HG02610 (cell line): ENCODE data around the gene CREB1.
"Not testable (repeated sequence)": the region's sequence is repeated elsewhere in the genome, so short reads cannot be mapped to it uniquely, and the experiment has no call there.

Experiments used
- ATAC-seq: cut with Tn5 transposase; IDR thresholded peaks from one replicate; pipeline ENCODE4 v1.9.1; 2021; ENCODE audit warnings: mild to moderate bottlenecking, moderate library complexity; ENCODE audit not compliant: unreplicated experiment

CREB1 gene

DNA sequence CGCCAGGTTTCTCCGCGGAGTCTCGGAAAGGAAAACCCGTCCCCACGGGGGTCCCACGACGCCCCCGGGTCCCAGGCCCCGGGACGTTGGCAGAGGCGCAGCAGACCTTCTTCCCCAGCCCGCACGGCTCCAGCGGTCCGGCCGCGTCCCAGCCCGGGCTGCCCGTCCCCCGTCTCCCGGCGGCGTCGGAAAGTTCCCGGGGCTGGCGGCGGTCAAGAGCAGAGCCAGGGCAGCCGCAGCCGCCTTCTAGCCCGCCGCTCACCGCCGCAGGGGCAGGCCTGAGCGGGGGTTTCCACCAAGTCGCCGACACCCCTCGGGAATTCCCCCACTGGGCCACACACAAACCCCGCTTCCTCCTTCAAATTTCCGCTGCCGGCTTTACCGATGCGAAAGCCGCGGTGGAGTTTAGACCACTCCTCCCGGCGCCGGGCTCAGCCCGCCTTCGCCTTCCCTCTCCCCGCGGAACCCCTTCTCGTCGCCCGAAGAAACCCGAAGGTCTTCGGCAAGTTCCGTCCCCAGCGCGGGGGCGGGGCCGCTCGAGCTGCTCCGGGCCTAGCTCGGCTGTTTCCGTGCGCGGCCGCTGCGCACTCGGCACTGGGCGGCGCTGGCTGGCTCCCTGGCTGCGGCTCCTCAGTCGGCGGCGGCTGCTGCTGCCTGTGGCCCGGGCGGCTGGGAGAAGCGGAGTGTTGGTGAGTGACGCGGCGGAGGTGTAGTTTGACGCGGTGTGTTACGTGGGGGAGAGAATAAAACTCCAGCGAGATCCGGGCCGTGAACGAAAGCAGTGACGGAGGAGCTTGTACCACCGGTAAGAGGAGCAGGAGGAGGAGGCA lies at the start of gene CREB1:
TSS of gene CREB1 (plus strand) at position 633 of the 830 bp plus-strand sequence. CDS start 25,674 bp downstream, outside the sequence.
- ATAC-seq = peak; percentile 85

DNA sequence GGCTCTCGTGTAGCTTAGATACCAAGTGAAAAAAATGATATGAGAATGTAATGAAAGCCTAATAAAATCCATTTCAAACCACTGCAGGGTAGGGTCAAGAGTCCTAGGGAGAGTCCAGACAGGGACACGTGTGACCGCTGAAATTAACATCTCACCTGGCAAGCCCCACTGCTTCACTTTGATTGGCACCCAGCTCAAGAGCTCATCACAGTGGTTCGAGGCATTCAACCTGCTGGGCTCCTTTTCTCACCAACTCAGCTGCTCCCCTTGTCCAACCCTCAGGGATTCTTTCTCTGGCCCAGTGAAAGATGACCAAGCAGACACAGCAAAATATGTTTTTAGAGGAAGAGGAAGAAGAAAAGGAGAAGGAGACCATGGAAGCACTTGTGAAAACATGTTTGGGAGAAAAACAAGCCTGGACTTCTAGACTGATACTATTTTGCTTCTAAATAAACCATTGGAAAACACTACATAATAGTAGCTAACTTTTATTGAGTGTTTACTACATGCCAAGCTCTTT lies 49.2 kb upstream of the CREB1 start:
- no peak for ATAC-seq

- no peak for ATAC-seq
These were observed 47.8 kb upstream of the CREB1 start for GRCh38 chr2:207481924-207482323.

GRCh38 chr2:207482630-207483029 lies 47.1 kb upstream of the CREB1 start:
- ATAC-seq = no peak

- no peak for ATAC-seq
These were observed 46.7 kb upstream of the CREB1 start for GRCh38 chr2:207483066-207483465.

DNA sequence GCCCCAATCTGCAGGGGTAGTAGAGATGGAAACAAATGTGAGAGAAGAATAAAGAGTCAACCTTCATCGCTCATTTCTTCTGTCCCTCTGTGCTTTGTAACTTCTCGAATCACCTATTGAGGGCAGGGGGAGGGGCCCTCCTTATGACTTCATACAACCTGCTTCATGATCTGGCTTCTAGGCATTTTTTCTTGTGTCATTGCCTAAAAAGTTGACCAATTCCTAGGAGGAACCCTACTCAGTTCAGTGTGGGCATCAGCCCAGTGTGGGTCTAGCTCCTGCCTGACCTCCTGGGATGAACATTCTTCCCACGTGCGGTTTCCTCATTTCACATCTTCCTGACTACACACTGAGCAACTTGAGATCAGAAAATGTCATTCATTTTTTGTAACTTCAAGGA lies 46.3 kb upstream of the CREB1 start:
- no peak for ATAC-seq

- peak; percentile 79 for ATAC-seq
These were observed 45.0 kb upstream of the CREB1 start for GRCh38 chr2:207484444-207485391.

DNA sequence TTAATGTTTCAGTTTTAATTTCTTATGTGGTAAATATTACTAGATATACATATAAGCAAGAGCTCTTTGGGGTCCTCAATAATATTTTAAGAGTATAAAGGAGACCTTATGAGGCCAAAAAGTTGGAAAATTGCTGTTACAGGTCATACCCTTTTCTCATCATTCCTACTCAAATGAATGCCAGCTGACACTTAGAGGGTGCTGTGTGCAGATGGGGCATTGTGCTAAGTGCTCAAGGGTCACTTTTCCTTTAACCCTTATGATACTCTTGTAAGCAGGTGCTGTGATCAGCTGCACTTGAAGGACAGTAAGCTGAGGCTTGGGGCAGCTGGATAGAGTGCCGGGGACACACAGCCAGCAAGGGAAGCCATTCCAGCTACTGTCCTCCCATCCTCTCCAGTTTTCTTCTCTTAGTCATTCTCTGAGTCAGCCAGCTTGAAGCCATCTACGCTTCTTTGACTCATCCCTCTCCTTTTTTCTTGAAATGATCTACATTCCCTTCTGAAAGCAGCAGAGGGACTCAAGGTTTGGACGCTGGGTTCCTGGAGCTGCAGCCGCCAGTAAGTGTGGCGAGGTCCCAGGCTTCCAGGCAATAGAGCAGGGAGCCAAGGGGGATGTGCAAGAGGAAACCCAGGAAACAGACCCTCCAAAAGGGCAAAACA lies 42.0 kb upstream of the CREB1 start:
- no peak for ATAC-seq

DNA sequence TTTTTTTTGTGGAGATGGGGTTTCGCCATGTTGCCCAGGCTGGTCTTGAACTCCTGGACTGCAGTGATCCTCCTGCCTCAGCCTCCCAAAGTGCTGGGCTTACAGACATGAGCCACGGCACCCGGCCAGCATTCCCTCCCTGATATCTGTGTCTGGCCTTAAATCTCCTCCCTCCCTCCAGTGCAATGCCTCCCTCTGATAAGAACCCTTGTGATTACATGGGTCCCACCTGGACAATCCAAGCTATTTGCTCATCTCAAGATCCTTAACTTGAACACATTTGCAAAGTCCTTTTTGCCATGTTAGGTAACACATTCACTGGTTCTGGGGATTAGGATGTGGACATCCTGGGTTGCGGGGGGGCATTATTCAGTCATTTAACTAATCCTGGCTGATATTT lies 40.5 kb upstream of the CREB1 start:
- no peak for ATAC-seq

DNA sequence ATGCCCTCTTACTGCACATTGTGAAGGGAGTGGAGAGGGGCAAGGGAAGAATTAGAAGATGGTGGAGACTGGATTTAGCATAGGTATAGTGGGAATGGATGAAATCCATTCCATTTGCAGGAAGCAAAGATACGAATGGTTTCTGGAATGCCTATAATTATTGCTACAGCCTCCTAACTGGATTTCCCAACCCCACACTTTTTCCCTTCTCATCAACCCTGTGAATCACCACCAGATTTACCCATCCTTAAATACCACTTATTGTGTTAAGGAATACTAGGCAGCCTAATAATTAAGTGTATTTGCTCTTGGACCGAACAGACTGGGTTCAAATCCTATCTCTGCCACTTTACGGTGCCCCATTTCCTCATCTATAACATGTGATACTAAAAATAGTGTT lies 39.3 kb upstream of the CREB1 start:
- ATAC-seq = no peak

- ATAC-seq = no peak
These were observed 38.7 kb upstream of the CREB1 start for GRCh38 chr2:207491086-207491485.

- ATAC-seq = no peak
These were observed 37.8 kb upstream of the CREB1 start for GRCh38 chr2:207491956-207492355.

DNA sequence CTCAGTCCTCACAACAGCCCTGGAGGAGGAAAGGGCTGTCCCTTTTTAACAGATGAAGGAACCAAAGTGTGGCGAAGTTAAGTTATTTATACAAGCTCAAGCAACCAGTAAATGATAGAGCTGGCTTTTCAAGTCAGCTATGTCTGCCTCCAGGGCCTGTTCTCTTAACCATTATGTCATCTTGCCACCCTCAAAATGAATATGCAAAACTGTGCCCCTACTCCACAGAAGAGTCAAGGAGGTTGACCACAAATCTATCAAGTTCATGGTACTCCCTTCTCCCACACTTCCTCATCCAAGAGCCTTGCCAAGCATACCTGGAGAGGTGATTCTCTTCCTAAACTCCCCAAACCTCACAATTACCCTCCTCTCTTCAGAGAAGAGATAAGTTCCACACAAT lies 37.3 kb upstream of the CREB1 start:
- no peak for ATAC-seq

DNA sequence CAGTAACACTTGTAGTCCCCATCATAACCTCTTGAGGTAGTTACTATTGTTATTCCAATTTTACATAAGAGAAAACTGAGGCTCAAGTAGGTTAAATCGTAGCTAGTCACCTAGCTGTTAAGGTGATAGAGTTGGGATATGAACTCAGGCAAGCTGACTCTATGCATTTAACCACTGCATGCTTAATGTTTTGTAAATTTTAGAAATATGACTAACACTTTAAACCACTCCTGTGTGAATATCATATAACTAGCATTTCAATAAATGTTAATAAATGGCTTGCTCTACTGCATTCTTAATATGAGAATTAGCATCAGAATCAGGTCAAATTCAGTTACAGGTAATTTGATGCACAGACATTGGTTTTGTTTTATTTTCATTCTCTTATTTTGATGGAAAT lies 35.6 kb upstream of the CREB1 start:
- no peak for ATAC-seq

- not testable (repeated sequence) for ATAC-seq
These were observed 32.8 kb upstream of the CREB1 start for GRCh38 chr2:207496936-207497335.

DNA sequence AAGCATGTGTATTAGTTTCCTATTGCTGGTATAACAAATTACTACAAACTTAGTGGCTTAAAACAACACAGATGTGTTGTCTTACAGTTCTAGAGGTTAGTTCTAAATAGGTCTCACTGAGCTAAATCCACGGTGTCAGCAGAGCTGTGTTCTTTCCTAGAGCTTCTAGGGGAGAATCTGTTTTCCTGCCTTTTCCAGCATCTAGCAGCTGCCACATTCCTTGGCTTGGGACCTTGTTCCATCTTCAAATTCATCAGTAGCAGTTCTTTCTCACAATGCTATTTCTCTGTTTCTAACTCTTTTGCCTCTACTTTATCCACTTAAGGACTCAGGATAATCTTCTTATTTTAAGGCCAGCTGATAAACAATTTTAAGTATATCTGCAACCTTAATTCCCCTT lies 32.2 kb upstream of the CREB1 start:
- ATAC-seq = no peak

- ATAC-seq = no peak
These were observed 31.3 kb upstream of the CREB1 start for GRCh38 chr2:207498427-207498826.

GRCh38 chr2:207499114-207499513 lies 30.6 kb upstream of the CREB1 start:
- no peak for ATAC-seq

DNA sequence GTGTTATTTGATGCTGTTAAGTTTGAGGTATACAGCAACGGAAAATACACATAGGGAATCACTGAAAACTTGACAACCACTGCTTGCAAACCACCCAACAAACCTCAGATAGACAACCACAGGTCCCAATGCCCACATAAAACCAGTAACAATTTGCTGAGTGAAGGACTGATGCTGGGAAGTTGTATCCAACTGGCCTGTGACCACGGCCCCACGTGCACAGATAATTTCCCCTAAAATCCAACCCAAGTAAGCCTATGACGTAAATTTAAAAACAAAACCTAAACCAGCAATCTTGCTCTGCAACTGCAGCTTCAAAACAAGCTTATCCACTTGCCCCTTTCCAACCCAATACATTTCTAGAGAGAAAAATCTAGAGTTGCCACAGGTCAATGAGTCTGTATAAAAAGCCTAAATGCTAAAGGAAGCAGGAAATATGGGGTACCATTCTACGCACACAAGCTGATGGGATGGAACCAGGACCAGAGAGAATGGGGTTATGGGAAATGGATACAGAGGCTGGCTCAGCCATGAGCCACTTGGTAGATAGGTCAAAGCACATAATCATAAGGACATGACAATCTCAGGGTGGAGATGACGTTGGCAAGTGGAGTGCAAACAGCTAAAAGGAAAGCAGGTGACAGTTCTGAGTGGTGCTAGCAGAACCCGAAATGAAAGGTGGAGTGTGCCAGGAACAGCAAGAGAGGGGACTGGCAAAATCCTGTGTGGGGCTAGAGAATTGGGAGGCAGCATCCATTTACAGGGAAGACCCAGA lies 27.8 kb upstream of the CREB1 start:
- no peak for ATAC-seq

DNA sequence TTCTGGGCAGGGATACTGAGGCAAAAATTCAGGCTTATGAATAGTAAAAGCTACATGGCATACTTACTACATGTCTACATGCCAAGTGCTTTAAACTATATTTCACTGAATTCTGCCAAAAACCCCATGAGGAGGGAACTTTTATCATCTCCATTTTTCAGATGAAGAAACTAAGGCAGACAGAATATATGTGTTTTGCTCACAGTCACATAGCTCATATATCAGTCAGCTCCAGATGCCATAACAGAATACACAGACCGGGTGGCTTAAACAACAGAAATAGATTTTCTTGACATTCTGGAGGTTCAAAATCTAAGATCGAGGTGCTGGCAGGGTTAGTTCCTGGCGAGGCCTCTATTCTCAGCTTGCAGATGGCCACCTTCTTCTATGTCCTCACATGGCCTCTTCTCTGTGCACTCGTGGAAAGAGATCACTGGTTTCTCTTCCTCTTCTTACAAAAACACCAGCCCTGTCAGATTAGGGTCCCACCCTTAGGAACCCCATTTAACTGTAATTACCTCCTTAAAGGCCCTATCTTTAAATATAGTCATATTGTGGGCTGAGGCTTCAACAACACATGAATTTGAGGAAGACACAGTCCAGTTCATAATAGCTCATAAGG lies 27.1 kb upstream of the CREB1 start:
- peak; percentile 25 for ATAC-seq
